Chondrocyte (in vitro differentiated cells): Measurements from ENCODE around the gene SMIM9. TPM values are rescaled to one million over a fixed set of nuclear protein-coding genes. Genes with fewer than 3 reads are reported as not detected.
"Not testable (repeated sequence)": the region's sequence is repeated elsewhere in the genome, so short reads cannot be mapped to it uniquely, and the experiment has no call there.

ENCODE experiments used
- DNase-seq: peaks from one replicate; pipeline ENCODE4 v3.0.0; 2021; ENCODE audit warnings: mixed read lengths, low spot score
- H3K27ac Mint-ChIP-seq: one replicate; pipeline ENCODE4 v1.8.0; 2021; ENCODE audit warnings: mild to moderate bottlenecking, moderate library complexity, mixed read lengths; ENCODE audit not compliant: unreplicated experiment
- H3K27me3 Mint-ChIP-seq: 2 replicates; pipeline ENCODE4 v1.8.0; 2021; ENCODE audit warnings: low read depth, mixed read lengths
- H3K36me3 Mint-ChIP-seq: 2 replicates; pipeline ENCODE4 v1.8.0; 2021; ENCODE audit warnings: low read depth, mixed read lengths
- H3K4me1 Mint-ChIP-seq: 2 replicates; pipeline ENCODE4 v1.8.0; 2021; ENCODE audit warnings: low read depth, mild to moderate bottlenecking, mixed read lengths
- H3K4me3 Mint-ChIP-seq: one replicate; pipeline ENCODE4 v1.8.0; 2021; ENCODE audit warnings: mild to moderate bottlenecking, moderate library complexity, mixed read lengths; ENCODE audit not compliant: unreplicated experiment
- H3K9me3 Mint-ChIP-seq: 2 replicates; pipeline ENCODE4 v1.8.0; 2021; ENCODE audit warnings: low read depth, mixed read lengths
- CTCF ChIP-seq: fragments of 200-600 bp; sonication (generic); IDR thresholded peaks from 2 replicates; pipeline ENCODE4 v1.5.0; 2021; ENCODE audit warnings: antibody characterized with exemption, mild to moderate bottlenecking, moderate library complexity
- total RNA-seq: library from RNA; stranded (reverse); gene quantifications from 3 replicates; pipeline ENCODE4 v1.2.1, GENCODE V29; 2021

The SMIM9 gene
- total RNA-seq, 1 donor from 2014 or later: not detected

- no peak overlapping the region for H3K4me3 Mint-ChIP-seq
- peaks cover 3% of the 10 kb centered on the region for H3K4me1 Mint-ChIP-seq
- no peaks in the 10 kb centered on the region for H3K36me3 Mint-ChIP-seq
- TF ChIP-seq CTCF: no peak
- no peaks in the 10 kb centered on the region for H3K27me3 Mint-ChIP-seq
- no peak for DNase-seq
- no peak overlapping the region for H3K27ac Mint-ChIP-seq
- H3K9me3 Mint-ChIP-seq: peaks cover 8% of the 10 kb centered on the region
These were observed 14.6 kb downstream of the SMIM9 start for GRCh38 chrX:154819771-154820341.

- H3K9me3 Mint-ChIP-seq: peaks cover 5% of the 10 kb centered on the region
These were observed 15.3 kb downstream of the SMIM9 start for GRCh38 chrX:154818916-154819770.

GRCh38 chrX:154817048-154817618 is 17.3 kb downstream of the SMIM9 start:
- not testable (repeated sequence) for H3K4me3 Mint-ChIP-seq, H3K27ac Mint-ChIP-seq, H3K27me3 Mint-ChIP-seq, H3K4me1 Mint-ChIP-seq, H3K36me3 Mint-ChIP-seq, DNase-seq, H3K9me3 Mint-ChIP-seq

More at GRCh38 chrX:154818916-154819770, 15.3 kb downstream of the SMIM9 start:
- no peaks in the 10 kb centered on the region for H3K36me3 Mint-ChIP-seq
- no peak overlapping the region for H3K4me3 Mint-ChIP-seq
- no peak for DNase-seq
- peaks cover 3% of the 10 kb centered on the region for H3K4me1 Mint-ChIP-seq
- TF ChIP-seq CTCF: no peak
- no peak overlapping the region for H3K27ac Mint-ChIP-seq
- H3K27me3 Mint-ChIP-seq: peaks cover 2% of the 10 kb centered on the region

GRCh38 chrX:154816326-154816898 is 18.1 kb downstream of the SMIM9 start:
- H3K36me3 Mint-ChIP-seq, DNase-seq, H3K9me3 Mint-ChIP-seq: not testable (repeated sequence)

GRCh38 chrX:154815274-154815818 is 19.1 kb downstream of the SMIM9 start:
- TF ChIP-seq CTCF: no peak
- Mint-ChIP-seq H3K4me1 (peaks cover 3% of the 10 kb centered on the region), H3K27me3 (peaks cover 8% of the 10 kb centered on the region), H3K27ac (no peak overlapping the region), H3K36me3 (no peaks in the 10 kb centered on the region), H3K4me3 (no peak overlapping the region), H3K9me3 (peaks cover 4% of the 10 kb centered on the region)
- no peak for DNase-seq

More at GRCh38 chrX:154816326-154816898, 18.1 kb downstream of the SMIM9 start:
- not testable (repeated sequence) for H3K27ac Mint-ChIP-seq, H3K27me3 Mint-ChIP-seq, H3K4me3 Mint-ChIP-seq, H3K4me1 Mint-ChIP-seq

GRCh38 chrX:154813801-154814200 is 20.7 kb downstream of the SMIM9 start:
- peaks cover 8% of the 10 kb centered on the region for H3K27me3 Mint-ChIP-seq
- no peak for TF ChIP-seq CTCF
- peaks cover 11% of the 10 kb centered on the region for H3K9me3 Mint-ChIP-seq
- no peaks in the 10 kb centered on the region for H3K36me3 Mint-ChIP-seq
- H3K27ac Mint-ChIP-seq: no peak overlapping the region
- H3K4me1 Mint-ChIP-seq: peaks cover 3% of the 10 kb centered on the region
- DNase-seq: no peak
- no peak overlapping the region for H3K4me3 Mint-ChIP-seq
